ENCODE results near the gene WDR87.

WDR87 gene

GRCh38 chr19:37914908-37915307, 8.5 kb upstream of the WDR87 start:
- peaks cover 13% of the 10 kb centered on the region; the same call in 1 of the 2 replicates for H3F3A ChIP-seq (ENCODE audit: insufficient read depth, low read length)
- peak overlapping the region; percentile 61 for H3K4me2 ChIP-seq (ENCODE audit: low read length)
- H3K79me2 ChIP-seq (ENCODE audit: insufficient read depth, low read length) = peaks cover 24% of the 10 kb centered on the region
- H3K9ac ChIP-seq (ENCODE audit: low read length) = peak overlapping the region; percentile 53
- no peaks in the 10 kb centered on the region for H3K36me3 ChIP-seq (ENCODE audit: insufficient read depth, low read length)
- H3K4me3 ChIP-seq (ENCODE audit: low read depth, low read length, poor library complexity, severe bottlenecking) = peak overlapping the region; percentile 48
- no peaks in the 10 kb centered on the region for H4K20me1 ChIP-seq (ENCODE audit: insufficient read depth, low read length)
- TF ChIP-seq CTCF (IDR thresholded peaks at IDR 0.05; ENCODE audit: low read length) = no peak
- no peaks in the 10 kb centered on the region for H3K9me3 ChIP-seq (ENCODE audit: low read length)
- no peaks in the 10 kb centered on the region for H3K27me3 ChIP-seq (ENCODE audit: insufficient read depth, low read length)
- peak overlapping the region; percentile 95 for H3K27ac ChIP-seq (ENCODE audit: low read depth, low read length, poor library complexity, severe bottlenecking)
- H2AFZ ChIP-seq (ENCODE audit: low read length) = no peak overlapping the region
- no peaks in the 10 kb centered on the region for H3K9me2 ChIP-seq (ENCODE audit: low read depth, low read length)
- peaks cover 83% of the 10 kb centered on the region for H3K4me1 ChIP-seq (ENCODE audit: insufficient read depth, low read length, severe bottlenecking)

GRCh38 chr19:37909661-37910199, 3.3 kb upstream of the WDR87 start:
- no peaks in the 10 kb centered on the region for H3K9me2 ChIP-seq (ENCODE audit: low read depth, low read length)
- H3K36me3 ChIP-seq (ENCODE audit: insufficient read depth, low read length) = no peaks in the 10 kb centered on the region
- peaks cover 31% of the 10 kb centered on the region for H3K79me2 ChIP-seq (ENCODE audit: insufficient read depth, low read length)
- no peaks in the 10 kb centered on the region for H4K20me1 ChIP-seq (ENCODE audit: insufficient read depth, low read length)
- peak overlapping the region; percentile 73 for H3K4me2 ChIP-seq (ENCODE audit: low read length)
- no peaks in the 10 kb centered on the region for H3K9me3 ChIP-seq (ENCODE audit: low read length)
- peak overlapping the region; percentile 98 for H3K4me3 ChIP-seq (ENCODE audit: low read depth, low read length, poor library complexity, severe bottlenecking)
- H3F3A ChIP-seq (ENCODE audit: insufficient read depth, low read length) = peaks cover 11% of the 10 kb centered on the region; the same call in 1 of the 2 replicates
- H3K4me1 ChIP-seq (ENCODE audit: insufficient read depth, low read length, severe bottlenecking) = peaks cover 77% of the 10 kb centered on the region
- H3K27ac ChIP-seq (ENCODE audit: low read depth, low read length, poor library complexity, severe bottlenecking) = peak overlapping the region; percentile 95
- no peak overlapping the region for H2AFZ ChIP-seq (ENCODE audit: low read length)
- peak overlapping the region; percentile 53 for H3K9ac ChIP-seq (ENCODE audit: low read length)
- no peaks in the 10 kb centered on the region for H3K27me3 ChIP-seq (ENCODE audit: insufficient read depth, low read length)
- TF ChIP-seq CTCF (IDR thresholded peaks at IDR 0.05; ENCODE audit: low read length) (no peak), EZH2 (IDR thresholded peaks at IDR 0.05; ENCODE audit: borderline replicate concordance, low read length) (no peak)

- Histone ChIP-seq H3K9ac (ENCODE audit: low read length) (peak overlapping the region; percentile 92), H3K4me1 (ENCODE audit: insufficient read depth, low read length, severe bottlenecking) (peaks cover 79% of the 10 kb centered on the region), H3K9me2 (ENCODE audit: low read depth, low read length) (no peaks in the 10 kb centered on the region), H2AFZ (ENCODE audit: low read length) (no peak overlapping the region), H3K79me2 (ENCODE audit: insufficient read depth, low read length) (peaks cover 31% of the 10 kb centered on the region), H3K9me3 (ENCODE audit: low read length) (no peaks in the 10 kb centered on the region), H3K27ac (ENCODE audit: low read depth, low read length, poor library complexity, severe bottlenecking) (peak overlapping the region; percentile 95), H3K4me2 (ENCODE audit: low read length) (peak overlapping the region; percentile 73), H3K27me3 (ENCODE audit: insufficient read depth, low read length) (no peaks in the 10 kb centered on the region), H3K4me3 (ENCODE audit: low read depth, low read length, poor library complexity, severe bottlenecking) (peak overlapping the region; percentile 98), H4K20me1 (ENCODE audit: insufficient read depth, low read length) (no peaks in the 10 kb centered on the region), H3F3A (ENCODE audit: insufficient read depth, low read length) (peaks cover 14% of the 10 kb centered on the region; the same call in 1 of the 2 replicates), H3K36me3 (ENCODE audit: insufficient read depth, low read length) (no peaks in the 10 kb centered on the region)
- TF ChIP-seq CTCF (IDR thresholded peaks at IDR 0.05; ENCODE audit: low read length) = no peak; the same call in 1 of the 2 replicates
- TF ChIP-seq EZH2 (IDR thresholded peaks at IDR 0.05; ENCODE audit: borderline replicate concordance, low read length) = no peak
Observed at GRCh38 chr19:37907735-37908455, 1.5 kb upstream of the WDR87 start.

Measured in OCI-LY1 (cell line).